HUDEP-2 (cell line): Measurements from ENCODE around the gene INPP5F.
A peak's percentile ranks its signal among the peaks of the same experiment; 100 is the strongest.
"Not testable (repeated sequence)": the region's sequence is repeated elsewhere in the genome, so short reads cannot be mapped to it uniquely, and the experiment has no call there.

Source experiments
- DNase-seq, 76 experiments: peaks; one replicate each; lab custom pipeline; 2025; ENCODE audit not compliant: unreplicated experiment in 76 of 76; lab: John Stamatoyannopoulos, UW

Gene INPP5F

DNA sequence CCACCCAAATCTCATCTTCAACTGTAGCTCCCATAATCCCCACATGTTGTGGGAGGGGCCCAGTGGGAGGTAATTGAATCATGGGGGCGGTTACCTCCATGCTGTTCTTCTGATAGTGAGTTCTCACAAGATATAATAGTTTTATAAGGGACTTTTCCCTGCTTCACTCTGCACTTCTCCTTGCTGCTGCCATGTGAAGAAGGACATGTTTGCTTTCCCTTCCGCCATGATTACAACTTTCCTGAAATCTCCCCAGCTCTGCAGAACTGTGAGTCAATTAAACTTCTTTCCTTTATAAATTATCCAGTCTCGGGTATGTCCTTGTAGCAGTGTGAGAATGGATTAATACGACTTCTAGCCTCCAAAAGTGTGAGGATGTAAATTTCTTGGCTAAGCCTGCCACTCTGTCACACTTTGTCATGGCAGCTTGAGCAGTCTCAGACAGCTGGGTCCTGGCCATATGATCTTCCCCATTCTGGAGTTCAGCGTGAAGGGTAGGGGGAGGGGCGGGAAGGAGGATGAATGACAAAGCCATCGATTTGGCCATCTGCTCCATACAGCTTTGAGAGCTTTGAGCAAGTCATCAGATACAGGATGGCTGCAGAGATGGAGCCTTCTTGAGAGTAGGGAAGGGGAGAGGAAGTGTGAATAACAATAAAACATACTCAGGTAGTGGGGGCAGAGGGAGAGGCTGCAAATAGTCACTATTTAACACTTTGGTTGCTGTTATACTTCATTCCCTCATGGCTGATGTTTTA is 19.1 kb upstream of the INPP5F start:
- DNase-seq = no peak

DNA sequence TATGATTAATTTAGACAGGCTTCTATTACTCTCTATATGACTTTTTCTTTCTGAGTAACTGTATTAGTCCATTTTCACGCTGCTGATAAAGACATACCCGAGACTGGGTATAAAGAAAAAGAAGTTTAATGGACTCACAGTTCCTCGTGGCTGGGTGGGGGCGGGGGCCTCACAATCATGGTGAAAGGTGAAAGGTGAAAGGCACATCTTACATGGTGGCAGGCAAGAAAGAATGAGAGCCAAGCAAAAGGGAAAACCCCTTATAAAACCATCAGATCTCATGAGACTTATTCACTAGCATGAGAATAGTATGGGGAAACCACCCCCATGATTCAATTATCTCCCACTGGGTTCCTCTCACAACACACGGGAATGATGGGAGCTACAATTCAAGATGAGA is 18.5 kb upstream of the INPP5F start:
- DNase-seq = not testable (repeated sequence)

DNA sequence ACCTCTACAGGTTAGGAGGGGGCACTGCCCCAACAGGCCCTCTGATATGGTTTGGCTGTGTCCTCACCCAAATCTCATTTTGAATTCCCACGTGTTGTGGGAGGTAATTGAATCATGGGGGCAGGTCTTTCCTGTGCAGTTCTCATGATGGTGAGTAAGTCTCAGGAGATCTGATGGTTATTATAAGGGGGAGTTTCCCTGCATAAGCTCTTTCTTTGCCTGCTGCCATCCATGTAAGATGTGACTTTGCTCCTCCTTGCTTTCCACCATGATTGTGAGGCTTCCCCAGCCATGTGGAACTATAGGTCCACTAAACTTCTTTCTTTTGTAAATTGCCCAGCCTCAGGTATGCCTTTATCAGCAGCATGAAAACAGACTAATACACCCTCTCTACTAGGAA is 14.9 kb upstream of the INPP5F start:
- DNase-seq = not testable (repeated sequence)

DNA sequence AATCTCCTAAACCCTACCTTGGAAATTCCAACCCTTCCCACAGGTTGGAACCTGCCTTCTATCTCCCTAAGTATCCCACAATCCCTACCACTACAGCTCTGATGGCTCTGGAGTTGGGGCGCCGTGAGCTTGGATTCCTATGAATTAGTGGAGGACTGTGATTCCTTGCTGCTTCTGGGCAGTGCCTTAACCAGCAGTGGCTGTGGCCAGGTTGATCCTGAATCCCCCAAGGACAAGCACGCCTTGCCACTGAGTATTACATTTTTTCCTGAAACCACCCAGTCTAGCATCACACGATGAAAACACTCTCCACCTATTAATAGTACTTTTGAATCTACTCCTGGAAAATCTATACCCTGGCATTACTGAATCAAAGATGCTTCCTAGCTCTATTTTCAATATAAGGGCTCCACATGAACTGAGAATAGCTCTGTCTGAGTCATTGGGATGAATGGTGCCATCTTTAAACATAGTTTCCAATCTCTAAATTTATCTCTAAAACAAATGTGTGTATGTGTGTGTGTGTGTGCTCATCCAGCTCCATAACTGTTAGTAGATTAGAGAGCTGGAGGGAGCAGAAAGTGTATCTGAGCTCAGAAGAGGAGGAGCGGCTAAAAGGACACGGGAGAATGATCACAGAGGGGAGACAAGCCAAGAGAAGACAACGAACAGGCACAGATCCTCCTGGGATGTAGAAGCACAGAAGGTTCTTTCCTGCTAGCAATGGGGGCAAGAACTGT is 11.9 kb upstream of the INPP5F start:
- no peak for DNase-seq

DNA sequence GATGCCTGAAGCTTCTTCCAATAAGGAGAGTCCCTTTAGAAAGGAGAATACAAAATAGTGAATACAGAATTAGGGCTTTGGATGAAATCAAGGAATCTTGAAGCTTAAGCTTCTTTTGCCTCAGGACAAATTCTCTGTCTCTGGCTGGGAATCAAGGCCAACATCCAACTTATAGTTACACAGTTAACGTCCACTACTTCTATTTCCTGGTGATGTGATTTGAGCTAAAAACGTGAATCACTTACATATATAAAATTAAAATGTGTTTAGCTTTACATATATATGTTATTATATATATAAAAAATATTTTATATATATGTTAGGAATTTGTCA is 11.4 kb upstream of the INPP5F start:
- no peak for DNase-seq

DNA sequence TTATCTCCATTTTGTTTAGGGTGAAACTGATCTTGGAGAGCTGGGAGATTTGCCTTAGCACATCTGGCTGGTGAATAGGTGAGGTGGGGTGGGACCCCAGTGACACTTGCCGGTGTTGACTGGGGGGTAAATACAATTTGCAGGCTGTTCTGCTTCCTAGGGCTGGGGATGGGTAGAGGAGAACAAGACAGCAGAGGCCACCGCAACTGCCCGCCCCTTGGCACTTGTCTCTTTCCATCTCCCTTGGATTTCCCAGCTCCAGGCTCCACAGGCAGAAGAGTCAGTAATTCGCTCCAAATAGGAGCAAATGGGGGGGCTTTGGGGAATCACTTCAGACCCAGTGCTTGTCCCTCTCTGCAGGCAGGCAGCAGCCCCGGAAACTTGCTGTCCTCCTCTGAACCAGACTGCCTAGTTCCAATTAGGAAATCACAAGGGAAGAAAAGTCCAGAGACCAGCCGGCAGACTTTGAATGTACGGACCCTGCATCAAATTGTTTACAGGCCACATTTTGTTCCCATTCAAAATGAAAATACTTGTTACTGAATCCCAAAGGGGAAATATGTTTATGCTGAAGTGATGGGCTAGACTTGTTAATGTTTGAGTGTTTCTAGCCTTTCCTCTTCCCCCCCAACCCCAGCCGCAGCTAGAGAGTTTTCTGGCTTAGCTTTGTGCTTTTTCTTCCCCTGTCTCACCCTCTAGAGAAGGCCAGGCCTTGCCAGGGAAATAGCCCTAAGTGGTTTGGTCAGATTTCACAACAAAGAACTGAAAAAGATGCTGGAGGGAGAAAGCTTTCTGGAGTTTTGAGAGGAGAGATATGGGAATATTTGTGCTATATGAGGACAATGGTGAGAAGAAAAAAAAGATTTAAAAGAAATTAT is 10.0 kb upstream of the INPP5F start:
- DNase-seq = no peak

DNA sequence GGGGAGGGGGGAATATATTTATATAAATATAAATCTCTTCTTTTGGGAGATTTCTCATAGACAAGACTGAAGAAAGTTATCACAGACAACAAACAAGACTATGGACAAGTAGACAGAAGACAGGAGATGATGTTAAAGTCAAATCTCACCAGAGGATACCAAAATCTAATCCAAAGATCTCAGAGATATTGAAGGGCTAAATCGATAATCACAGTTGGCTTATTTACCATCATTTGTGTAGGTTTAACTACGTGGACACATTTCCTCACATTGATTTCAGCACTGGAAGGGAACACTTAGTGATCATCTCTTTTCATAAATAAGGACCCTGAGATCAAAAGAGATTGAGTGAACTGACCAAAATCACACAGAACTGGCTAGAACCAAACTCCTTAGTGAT is 2.7 kb upstream of the INPP5F start:
- DNase-seq = no peak

DNA sequence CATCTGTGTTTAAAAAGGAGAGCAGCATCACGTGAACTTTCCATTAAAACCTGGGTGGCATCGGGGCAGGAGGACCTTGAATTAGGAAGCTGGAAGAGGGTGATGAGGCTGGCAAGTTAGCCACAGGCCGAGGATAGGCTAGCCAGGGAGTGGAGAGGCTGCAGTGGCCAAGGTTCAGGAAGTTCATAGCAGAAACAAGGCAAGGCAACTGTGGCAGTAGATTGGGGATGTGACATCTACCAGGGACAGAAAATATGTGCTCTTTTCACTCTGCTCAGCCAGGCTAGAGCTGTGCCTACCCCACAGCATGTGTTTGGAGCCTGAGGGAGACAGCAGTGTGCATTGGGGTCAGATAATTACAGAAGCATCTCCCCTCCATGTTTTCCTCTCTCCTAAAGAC is 2.2 kb upstream of the INPP5F start:
- no peak for DNase-seq

DNA sequence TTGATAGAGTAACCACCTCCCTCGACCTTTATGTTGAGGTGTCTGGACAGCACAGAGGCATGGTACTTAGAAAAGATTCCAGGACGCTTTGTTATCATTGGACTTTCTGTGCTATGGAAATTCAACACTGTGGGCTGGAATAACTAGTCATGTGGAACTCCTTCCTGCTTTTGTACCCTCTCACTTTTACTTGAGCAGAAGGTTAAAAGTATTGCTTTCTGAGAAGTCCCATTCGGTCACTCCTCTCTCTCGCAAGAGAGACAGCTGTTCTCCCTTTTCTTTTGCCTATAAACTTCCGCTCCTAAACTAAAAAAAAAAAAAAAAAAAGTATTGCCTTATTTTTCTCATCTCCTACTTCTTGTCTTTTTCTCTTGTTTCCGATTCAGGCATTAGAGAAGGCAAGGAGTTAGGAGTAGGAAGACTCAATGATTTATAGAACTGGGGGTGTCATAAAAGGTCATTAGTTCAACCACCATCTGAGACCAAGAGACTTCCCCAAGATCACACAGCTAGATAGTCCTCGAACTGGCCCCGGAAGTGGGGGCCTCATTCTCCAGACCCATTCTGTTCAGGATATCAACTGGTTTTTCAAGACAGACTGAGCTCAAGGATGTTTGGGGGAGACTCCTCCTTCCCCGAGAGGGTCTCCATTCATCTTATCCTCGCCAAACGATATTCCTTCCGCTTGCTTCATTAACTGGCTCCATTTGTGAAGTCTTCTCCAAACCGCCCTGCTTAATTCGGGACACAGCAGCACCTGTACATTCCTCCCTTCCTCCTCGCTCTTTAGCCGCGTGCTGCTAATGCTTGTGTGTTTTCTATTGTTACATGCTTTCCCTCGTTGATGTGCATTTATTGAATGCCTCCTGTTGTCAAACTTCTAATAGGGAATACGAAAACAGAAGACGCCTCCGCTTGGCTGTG is 995 bp upstream of the INPP5F start:
- peak in 2 of 76 experiments; percentile 46 to 49 for DNase-seq

DNA sequence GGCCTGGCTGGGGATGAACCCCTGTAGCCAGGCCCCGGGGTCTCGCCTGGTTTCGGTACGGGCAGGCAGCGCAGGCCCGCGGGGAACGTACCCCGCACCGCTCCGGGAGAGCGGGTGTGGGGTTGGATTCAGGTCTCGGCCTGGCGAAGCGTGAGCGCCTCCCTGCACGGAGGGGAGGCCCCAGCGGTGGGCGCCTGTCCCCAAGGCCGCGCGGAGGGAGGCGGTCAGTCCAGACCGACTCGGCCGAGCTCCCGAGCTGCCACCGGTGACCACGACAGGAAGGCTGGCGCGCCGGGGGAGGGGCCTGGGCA is 378 bp upstream of the INPP5F start:
- DNase-seq = peak in 1 of 76 experiments; percentile 75

DNA sequence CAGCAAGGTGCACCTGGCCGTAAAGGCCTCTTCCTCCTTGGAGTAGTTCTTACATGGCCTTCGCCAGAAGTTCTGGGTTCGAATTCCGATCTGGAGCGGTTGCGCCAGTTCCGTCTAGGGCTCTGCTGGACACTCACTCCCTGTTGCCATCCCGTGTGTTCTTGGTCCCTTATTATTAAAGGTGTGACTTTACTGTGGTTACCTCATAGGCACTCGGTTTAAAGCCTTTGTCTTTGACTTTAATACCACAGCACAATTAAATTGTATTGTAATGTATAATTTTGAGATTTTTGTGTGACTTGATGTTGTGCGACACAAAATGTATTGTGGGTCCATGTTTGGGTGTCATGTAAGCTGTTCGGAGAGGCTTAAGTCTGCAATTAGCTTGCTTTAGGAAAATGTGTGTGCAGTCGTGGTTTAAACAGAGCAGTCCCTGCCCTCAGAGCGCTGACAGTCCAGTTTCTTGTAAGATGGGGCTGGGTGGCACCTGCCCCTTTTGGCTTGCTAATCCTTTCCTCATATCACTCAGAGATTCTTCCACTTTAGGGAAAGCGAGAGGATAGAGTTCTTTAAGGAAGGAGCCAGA is 919 bp downstream of the INPP5F start:
- DNase-seq = peak in 3 of 76 experiments; percentile 30 to 37 (median 33)

DNA sequence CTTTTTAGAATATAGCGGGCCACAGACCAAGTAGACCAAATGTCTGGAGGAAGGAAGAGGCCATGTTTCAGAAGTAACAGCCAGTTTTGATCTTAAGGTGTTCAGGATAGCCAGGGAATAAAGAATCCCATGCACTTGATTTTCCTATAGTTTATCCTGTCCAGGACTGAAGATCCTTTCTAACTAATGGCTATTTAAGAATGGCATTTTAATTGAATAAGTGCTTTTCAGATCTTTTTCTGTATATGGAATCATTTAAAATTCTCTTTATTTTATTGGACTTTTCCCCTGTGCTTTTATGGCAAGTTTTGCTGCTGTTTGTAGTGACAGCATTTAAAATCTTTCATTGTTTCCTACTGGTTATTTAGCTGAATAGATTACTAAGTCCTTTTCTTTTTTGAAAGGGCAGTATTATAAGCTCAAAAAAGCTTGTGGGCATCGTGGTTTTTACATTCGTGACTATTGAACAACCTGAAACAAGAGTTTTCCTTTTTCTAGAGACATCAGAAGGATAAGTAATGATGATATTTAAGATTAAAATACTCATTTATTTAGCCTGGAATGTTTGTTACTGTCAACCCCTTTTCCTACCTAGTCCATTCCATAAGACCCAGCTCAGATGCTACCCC is 2.4 kb downstream of the INPP5F start:
- no peak for DNase-seq

DNA sequence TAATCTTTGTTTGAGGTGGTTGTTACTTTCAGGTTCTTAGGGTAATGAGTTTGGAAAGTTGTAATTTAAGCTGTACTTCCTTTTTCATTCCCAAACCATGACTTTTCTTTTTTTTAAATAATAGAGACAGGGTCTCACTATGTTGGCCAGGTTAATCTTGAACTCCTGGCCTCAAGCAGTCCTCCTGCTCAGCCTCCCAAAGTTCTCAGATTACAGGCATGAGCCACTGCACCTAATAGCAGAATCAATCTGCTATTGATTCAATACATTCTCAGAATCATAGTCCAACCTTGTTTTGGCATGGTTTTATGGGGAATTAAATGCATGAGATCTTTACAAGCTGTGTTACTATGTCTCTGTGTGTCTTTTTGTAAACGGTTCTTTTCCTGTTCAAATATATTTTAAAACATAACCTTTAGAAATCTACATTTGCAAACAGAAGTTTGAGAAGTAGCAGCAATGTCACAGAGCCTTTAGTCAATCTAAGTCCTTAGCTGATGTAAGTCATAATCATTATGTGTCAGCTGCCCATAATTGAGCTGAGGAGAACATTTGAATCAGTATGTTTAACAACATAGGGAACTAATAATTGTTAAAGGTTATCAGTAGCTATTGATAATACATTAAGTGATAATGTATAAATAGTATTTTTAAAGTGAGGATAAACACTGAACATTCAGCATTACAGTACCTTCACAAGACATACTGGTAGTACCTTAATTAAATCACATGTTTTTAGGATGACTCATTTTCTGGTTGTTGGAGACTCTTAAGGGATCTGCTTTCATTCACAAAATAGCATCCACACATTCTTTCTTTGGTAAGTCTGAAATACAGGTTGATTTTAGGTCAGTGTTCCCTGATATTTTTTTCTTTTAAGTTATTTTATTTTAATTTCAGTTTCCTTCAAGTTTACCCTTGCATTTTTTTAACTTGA is 8.8 kb downstream of the INPP5F start:
- DNase-seq = no peak

DNA sequence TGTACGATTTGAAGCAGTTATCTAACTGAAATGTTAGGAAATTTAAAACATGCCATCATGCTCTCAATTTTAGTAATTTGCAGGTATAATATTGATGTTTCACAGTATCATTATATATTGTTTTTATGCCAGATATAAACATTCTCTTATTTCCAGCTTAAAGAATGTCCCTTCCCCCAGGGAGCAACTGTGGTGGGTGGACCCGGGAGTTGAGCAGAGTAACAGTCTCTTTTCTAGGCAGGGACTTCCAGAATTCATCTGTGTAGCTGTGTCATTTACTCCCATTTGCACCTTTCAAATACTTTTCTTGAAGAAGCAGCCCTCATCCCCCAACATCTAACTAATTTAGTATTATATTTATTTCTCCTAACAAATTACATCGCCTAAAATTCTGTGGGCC is 9.6 kb downstream of the INPP5F start:
- no peak for DNase-seq

DNA sequence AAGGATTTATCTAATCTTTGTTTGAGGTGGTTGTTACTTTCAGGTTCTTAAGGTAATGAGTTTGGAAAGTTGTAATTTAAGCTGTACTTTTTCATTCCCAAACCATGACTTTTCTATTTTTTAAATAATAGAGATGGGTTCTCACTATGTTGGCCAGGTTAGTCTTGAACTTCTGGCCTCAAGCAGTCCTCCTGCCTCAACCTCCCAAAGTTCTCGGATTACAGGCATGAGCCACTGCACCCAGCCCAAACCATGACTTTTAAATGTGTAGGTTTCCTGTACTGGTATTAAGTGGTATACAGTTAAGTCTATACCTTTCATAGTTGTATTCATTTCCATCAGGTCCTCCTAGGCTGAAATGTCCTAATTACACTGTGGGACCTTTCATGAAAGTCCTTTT is 10.4 kb downstream of the INPP5F start:
- DNase-seq = no peak

DNA sequence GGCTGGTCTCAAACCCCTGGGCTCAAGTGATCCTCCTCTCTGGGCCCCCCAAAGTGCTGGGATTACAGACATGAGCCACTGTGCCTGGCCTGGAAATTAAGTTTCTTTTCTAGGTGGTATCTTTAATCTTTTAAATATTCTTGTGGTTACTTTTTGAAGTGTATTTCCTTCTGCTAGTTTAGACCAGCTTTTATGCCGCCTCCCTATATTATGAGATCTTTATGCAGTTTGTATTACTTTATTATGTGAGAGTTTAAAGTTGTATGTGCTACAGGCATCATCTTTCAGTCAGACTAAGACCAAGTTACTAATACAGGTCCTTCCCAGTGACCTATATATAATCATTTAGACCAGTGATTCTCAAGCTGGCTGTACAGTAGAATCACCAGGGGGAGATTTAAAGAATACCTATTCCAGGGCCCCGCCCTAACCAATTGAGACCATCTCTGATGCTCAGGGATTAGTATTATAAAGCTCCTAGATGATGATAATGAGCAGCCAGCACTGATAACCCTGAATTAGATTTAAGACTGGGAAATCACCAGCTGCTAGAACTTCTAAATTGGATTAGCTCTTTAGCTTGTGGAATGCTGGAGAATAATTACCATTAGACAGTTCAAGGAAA is 11.3 kb downstream of the INPP5F start:
- no peak for DNase-seq

DNA sequence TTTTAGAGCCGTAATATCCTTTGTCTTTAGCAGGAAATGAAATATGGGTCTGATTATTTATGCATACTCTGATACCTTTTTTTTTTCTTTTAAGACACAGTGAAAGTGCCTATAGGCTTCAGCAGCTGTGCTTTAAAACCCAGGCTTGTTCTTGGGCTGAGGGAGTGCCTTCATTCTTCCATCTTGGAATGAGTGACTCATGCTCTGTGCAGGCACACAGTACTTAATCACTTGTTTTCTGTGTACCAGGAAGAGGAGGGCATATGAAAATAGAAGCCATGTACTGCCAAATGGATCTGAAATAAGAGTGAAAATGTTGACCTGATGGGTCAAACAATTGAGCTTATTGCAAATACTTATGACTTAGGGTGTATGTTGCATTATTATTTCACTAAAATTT is 12.0 kb downstream of the INPP5F start:
- DNase-seq = peak in 21 of 76 experiments; percentile 9 to 48 (median 23)

DNA sequence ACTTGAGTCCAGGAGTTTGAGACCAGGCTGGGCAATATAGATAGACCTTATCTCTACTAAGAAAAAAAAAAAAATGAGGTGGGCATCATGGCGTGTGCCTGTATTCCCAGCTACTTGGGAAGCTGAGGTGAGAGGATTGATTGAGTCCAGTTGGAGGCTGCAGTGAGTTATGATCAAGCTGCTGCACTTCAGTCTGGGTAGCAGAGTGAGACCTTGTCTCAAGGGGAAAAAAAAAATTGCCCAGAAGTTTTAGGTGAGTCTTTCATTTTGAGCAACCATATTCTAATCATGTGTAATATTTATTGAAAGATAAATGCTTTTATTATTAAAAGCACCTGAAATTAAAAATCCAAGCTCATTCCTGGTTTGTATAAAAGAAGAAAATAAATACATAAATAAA is 13.1 kb downstream of the INPP5F start:
- DNase-seq = no peak
